K562 (cell line): ENCODE measurements around the gene CD9. TPM values are rescaled to one million over a fixed set of nuclear protein-coding genes. Genes with fewer than 3 reads are reported as not detected.

ENCODE experiments used
- ATAC-seq: fragments of 200-7000 bp; cut with Tn5 transposase; 3 replicates; pipeline ENCODE4 v1.9.1; 2020; ENCODE audit warnings: moderate library complexity
- BruUV-seq: library from RNA; stranded (reverse); fragments of 400-500 nt; replicated peaks from 2 replicates; lab custom pipeline; 2021; lab: Mats Ljungman, UMichigan
- CTCF ChIA-PET: fragments of 300-600 bp; formaldehyde crosslinking; extraction: SDS; loops from one replicate; lab custom pipeline; 2021; ENCODE audit warnings: low intra/inter-chr PET ratio; lab: Yijun Ruan, JAX
- POLR2A ChIA-PET: fragments of 300-600, 350-650 bp; sonication (Branson Sonifier 250); formaldehyde crosslinking; extraction: SDS; loops from one replicate; lab custom pipeline; 2021; ENCODE audit warnings: antibody characterized with exemption, inconsistent platforms; lab: Yijun Ruan, JAX
- DNase-seq, 4 experiments: peaks; one replicate each; pipeline versions ENCODE4 v3.0.0 to v3.0.0-alpha.2; 2011 to 2018; ENCODE audit warnings: low spot score in 3 of 4, mixed read lengths in 3 of 4; ENCODE audit errors: extremely low read depth in 1 of 4
- FAIRE-seq: peaks from 2 replicates; lab custom pipeline; 2011; peaks lifted over from hg19 to GRCh38; lab: Jason Lieb, UNC
- H2AFZ ChIP-seq: 2 replicates; pipeline ENCODE4 v1.6.0; 2011; ENCODE audit warnings: low read depth, low read length, control low read depth, inconsistent platforms
- H3K27ac ChIP-seq: fragments of 200-600 bp; 3 replicates; pipeline ENCODE4 v1.8.0; 2011; ENCODE audit warnings: low read depth, mild to moderate bottlenecking, control low read depth, inconsistent platforms, low read length, moderate library complexity, mixed read lengths; ENCODE audit errors: extremely low read depth
- H3K27me3 ChIP-seq, 2 experiments: fragments of 300-600 bp in 1 of 2; 2 replicates in 1 of 2; 3 replicates in 1 of 2; pipeline versions ENCODE4 v1.6.0 to v1.8.0; 2011; ENCODE audit warnings: inconsistent platforms in 2 of 2, low read length in 2 of 2, mild to moderate bottlenecking in 1 of 2, mixed read lengths in 1 of 2, moderate library complexity in 1 of 2; ENCODE audit not compliant: control insufficient read depth in 2 of 2, insufficient read depth in 2 of 2
- H3K36me3 ChIP-seq: fragments of 300-600 bp; 3 replicates; pipeline ENCODE4 v1.8.0; 2011; ENCODE audit warnings: mild to moderate bottlenecking, low read length, inconsistent platforms; ENCODE audit not compliant: control insufficient read depth, insufficient read depth
- H3K4me1 ChIP-seq, 2 experiments: fragments of 200-600 bp in 1 of 2; replicated peaks in 1 of 2; 2 replicates in 1 of 2; 3 replicates in 1 of 2; pipeline versions ENCODE4 v1.5.1 to v1.8.0; 2011; ENCODE audit warnings: inconsistent platforms in 2 of 2, low read length in 2 of 2, mild to moderate bottlenecking in 1 of 2, mixed read lengths in 1 of 2, moderate library complexity in 1 of 2; ENCODE audit not compliant: control insufficient read depth in 2 of 2, insufficient read depth in 2 of 2
- H3K4me2 ChIP-seq: 2 replicates; pipeline ENCODE4 v1.6.1; 2011; ENCODE audit warnings: low read length, control low read depth, inconsistent platforms, mixed read lengths; ENCODE audit not compliant: insufficient read depth
- H3K4me3 ChIP-seq: fragments of 200-600 bp; sonication (generic), shearing (Covaris generic); 2 replicates; pipeline ENCODE4 v1.5.1; 2016; ENCODE audit warnings: control low read depth, inconsistent platforms
- H3K79me2 ChIP-seq: fragments of 200-600 bp; 3 replicates; pipeline ENCODE4 v1.8.0; 2011; ENCODE audit warnings: low read length, inconsistent platforms; ENCODE audit not compliant: control insufficient read depth, insufficient read depth
- H3K9ac ChIP-seq, 2 experiments: 2 replicates each; pipeline versions ENCODE4 v1.6.0 to v1.6.1; 2011; ENCODE audit warnings: low read depth in 2 of 2, low read length in 2 of 2, control low read depth in 1 of 2, inconsistent platforms in 1 of 2, mild to moderate bottlenecking in 1 of 2, mixed read lengths in 1 of 2; ENCODE audit not compliant: insufficient read depth in 1 of 2
- H3K9me1 ChIP-seq: one replicate; pipeline ENCODE4 v1.6.0; 2011; ENCODE audit warnings: inconsistent platforms, mild to moderate bottlenecking, low read length, moderate library complexity; ENCODE audit not compliant: control insufficient read depth, insufficient read depth
- H3K9me3 ChIP-seq: replicated peaks from 2 replicates; pipeline ENCODE4 v1.5.1; 2011; ENCODE audit warnings: low read depth, low read length, inconsistent platforms; ENCODE audit not compliant: control insufficient read depth, insufficient read depth
- H4K20me1 ChIP-seq: replicated peaks from 2 replicates; pipeline ENCODE4 v1.6.1; 2011; ENCODE audit warnings: low read length, inconsistent platforms, mixed read lengths; ENCODE audit not compliant: control insufficient read depth, insufficient read depth
- CCAR2 ChIP-seq: fragments of 200-400 bp; formaldehyde crosslinking; IDR thresholded peaks from 2 replicates; pipeline ENCODE4 v1.6.1; 2017; ENCODE audit warnings: mild to moderate bottlenecking, low read depth, low read length
- CREB1 ChIP-seq, 2 experiments: sonication (generic) in 1 of 2; formaldehyde crosslinking in 1 of 2; IDR thresholded peaks; 2 replicates each; pipeline versions ENCODE4 v1.6.1 to v1.8.0; 2012 to 2022; ENCODE audit warnings: inconsistent platforms in 1 of 2, mild to moderate bottlenecking in 1 of 2, missing genetic modification reagents in 1 of 2, moderate library complexity in 1 of 2
- IFI16 ChIP-seq: fragments of 250-450 bp; sonication (Bioruptor Pico); IDR thresholded peaks from 2 replicates; pipeline ENCODE4 v2.1.2; 2022; ENCODE audit warnings: mild to moderate bottlenecking, inconsistent platforms
- JUN ChIP-seq, 2 experiments: sonication (generic) in 1 of 2; formaldehyde crosslinking in 1 of 2; IDR thresholded peaks; 2 replicates each; pipeline versions ENCODE4 v1.6.1 to v1.8.0; 2012 to 2022; ENCODE audit warnings: borderline replicate concordance in 2 of 2, mild to moderate bottlenecking in 2 of 2, improper control_type of control experiment in 1 of 2, low read depth in 1 of 2, low read length in 1 of 2, missing genetic modification reagents in 1 of 2
- NCOA6 ChIP-seq: fragments of 450-650 bp; IDR thresholded peaks from 2 replicates; pipeline ENCODE4 v1.6.1; 2017; ENCODE audit warnings: mild to moderate bottlenecking
- SIN3A ChIP-seq, 2 experiments: fragments of 150-350 bp in 1 of 2; IDR thresholded peaks; 2 replicates each; pipeline ENCODE4 v1.6.1; 2011 to 2016; ENCODE audit warnings: borderline replicate concordance in 2 of 2, low read depth in 2 of 2, low read length in 2 of 2, mild to moderate bottlenecking in 2 of 2, moderate library complexity in 2 of 2; ENCODE audit not compliant: control insufficient read depth in 1 of 2
- SREBF1 ChIP-seq: fragments of 150-350 bp; IDR thresholded peaks from 2 replicates; pipeline ENCODE4 v1.6.1; 2014; ENCODE audit warnings: antibody characterized with exemption, low read depth, low read length, borderline replicate concordance
- THRB ChIP-seq: fragments of 450-650 bp; formaldehyde crosslinking; conservative IDR thresholded peaks from 2 replicates; pipeline ENCODE4 v1.4.0; 2022; ENCODE audit warnings: mild to moderate bottlenecking, missing genetic modification characterization
- WHSC1 ChIP-seq: IDR thresholded peaks from one replicate; pipeline ENCODE4 v1.6.1; 2012; ENCODE audit warnings: low read length, control low read depth, inconsistent platforms
- ZSCAN29 ChIP-seq: fragments of 450-650 bp; IDR thresholded peaks from 2 replicates; pipeline ENCODE4 v1.6.1; 2017
- WGBS: fragments of 100-300 bp; shearing (Covaris generic); methylation state at CpG from one replicate; pipeline ENCODE4 v1.1.6; 2016; ENCODE audit warnings: low coverage, mixed read lengths; ENCODE audit not compliant: insufficient coverage; ENCODE audit errors: missing lambda C conversion rate; 5-methylcytosine and 5-hydroxymethylcytosine counted together
- in situ Hi-C: fragments of 300-500 bp; cut with MboI; formaldehyde crosslinking; loops from 4 replicates; pipeline ENCODE4 v1.15.0; 2018; ENCODE audit warnings: inconsistent platforms, mixed read lengths
- intact Hi-C: fragments of 100-400 bp; cut with micrococcal nuclease; formaldehyde crosslinking; loops from 2 replicates; pipeline ENCODE4 v1.14.2; 2022
- polyA plus RNA-seq, 8 experiments: library from polyadenylated mRNA; depleted of rRNA in 4 of 8; stranded (reverse) in 5 of 8; unstranded in 3 of 8; fragments of >200 nt; fragmentation: Nextera tagmentation in 2 of 8; fragmentation: Illumina TruSeq in 1 of 8; extraction: Ambion mirVana in 2 of 8; extraction: Trizol in 1 of 8; gene quantifications; 2 replicates each; pipeline versions ENCODE4 v1.2.1 to v1.2.3, GENCODE V29; 2011 to 2014; ENCODE audit warnings: inconsistent platforms in 1 of 8, missing spikeins in 1 of 8
- total RNA-seq, 7 experiments: library from RNA; depleted of rRNA in 6 of 7; stranded (reverse); fragments of >200 nt in 6 of 7; fragmentation: Illumina TruSeq in 2 of 7; extraction: Trizol in 2 of 7; gene quantifications; 2 replicates each; pipeline versions ENCODE4 v1.2.1 to v1.2.3, GENCODE V29; 2011 to 2021; ENCODE audit warnings: low replicate concordance in 1 of 7
- TF ChIP-seq, protein P1 (sequence below): fragments of 250-450 bp; sonication (Bioruptor Pico); IDR thresholded peaks from 2 replicates; pipeline ENCODE4 v1.9.0; 2021; ENCODE audit warnings: mild to moderate bottlenecking
- TF ChIP-seq, protein P2 (sequence below): sonication (generic); formaldehyde crosslinking; IDR thresholded peaks from 2 replicates; pipeline ENCODE4 v1.8.0; 2022; ENCODE audit warnings: missing genetic modification reagents, mild to moderate bottlenecking, borderline replicate concordance
- TF ChIP-seq, protein P3 (sequence below): sonication (generic); formaldehyde crosslinking; IDR thresholded peaks from 2 replicates; pipeline ENCODE4 v1.8.0; 2023; ENCODE audit warnings: mild to moderate bottlenecking, missing genetic modification reagents

The CD9 gene
- total and polyA plus RNA-seq, 9 of the 15 experiments (the other 6 are each of a cell fraction or from before 2014, with no cell fraction given): 0.43 to 5.6 (median 0.62) TPM

- Histone ChIP-seq H3K27ac (no peak overlapping the region), H3K4me2 (no peak overlapping the region), H3K36me3 (no peaks in the 10 kb centered on the region), H3K4me3 (no peak overlapping the region), H3K9ac (no peak overlapping the region), H3K9me1 (no peaks in the 10 kb centered on the region), H3K4me1 (peaks cover 0 to 5% of the 10 kb centered on the region in 2 experiments; a peak in 3 of 5 replicates), H3K27me3 (peaks cover 2 to 37% of the 10 kb centered on the region in 2 experiments; a peak in 4 of 5 replicates), H3K79me2 (no peaks in the 10 kb centered on the region), H4K20me1 (no peaks in the 10 kb centered on the region), H2AFZ (no peak overlapping the region), H3K9me3 (no peaks in the 10 kb centered on the region)
- no peak for ATAC-seq
- in situ Hi-C loops: loop anchor here (5.0 kb wide), 1 partner anchor 72 kb away; no protein-coding TSS in a partner anchor
- intact Hi-C loops: no loop called here
- no TSS peak for BruUV-seq
- CTCF ChIA-PET: interaction anchor here (0.6 kb wide), 1 partner anchor 212 kb away, joined by 3 read pairs; no protein-coding TSS in a partner anchor
- POLR2A ChIA-PET: no interaction called here
- WGBS: 0% methylated on average over 2 of the region's 2 CpGs
- no peak for TF ChIP-seq NCOA6
- TF ChIP-seq, protein P1, sequence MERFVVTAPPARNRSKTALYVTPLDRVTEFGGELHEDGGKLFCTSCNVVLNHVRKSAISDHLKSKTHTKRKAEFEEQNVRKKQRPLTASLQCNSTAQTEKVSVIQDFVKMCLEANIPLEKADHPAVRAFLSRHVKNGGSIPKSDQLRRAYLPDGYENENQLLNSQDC: no peak
- no peak for TF ChIP-seq THRB (CRISPR knock-in tag)
- TF ChIP-seq JUN (IDR thresholded peaks at IDR 0.05; ENCODE audit: borderline replicate concordance, low read depth, low read length): no peak
- TF ChIP-seq JUN (CRISPR knock-in tag; IDR thresholded peaks at IDR 0.05; ENCODE audit: borderline replicate concordance): no peak
- TF ChIP-seq CREB1 (IDR thresholded peaks at IDR 0.05): no peak
- TF ChIP-seq CREB1 (CRISPR knock-in tag; IDR thresholded peaks at IDR 0.05): no peak
- no peak for TF ChIP-seq SREBF1
- TF ChIP-seq SIN3A (IDR thresholded peaks at IDR 0.05; ENCODE audit: borderline replicate concordance in 2 of 2, control insufficient read depth in 1 of 2, low read depth in 2 of 2, low read length in 2 of 2): no peak
- TF ChIP-seq, protein P2, sequence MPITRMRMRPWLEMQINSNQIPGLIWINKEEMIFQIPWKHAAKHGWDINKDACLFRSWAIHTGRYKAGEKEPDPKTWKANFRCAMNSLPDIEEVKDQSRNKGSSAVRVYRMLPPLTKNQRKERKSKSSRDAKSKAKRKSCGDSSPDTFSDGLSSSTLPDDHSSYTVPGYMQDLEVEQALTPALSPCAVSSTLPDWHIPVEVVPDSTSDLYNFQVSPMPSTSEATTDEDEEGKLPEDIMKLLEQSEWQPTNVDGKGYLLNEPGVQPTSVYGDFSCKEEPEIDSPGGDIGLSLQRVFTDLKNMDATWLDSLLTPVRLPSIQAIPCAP (CRISPR knock-in tag): no peak
- TF ChIP-seq IFI16 (CRISPR knock-in tag): no peak
- TF ChIP-seq CCAR2: no peak
- no peak for TF ChIP-seq ZSCAN29
- no peak for TF ChIP-seq WHSC1
- TF ChIP-seq, protein P3, sequence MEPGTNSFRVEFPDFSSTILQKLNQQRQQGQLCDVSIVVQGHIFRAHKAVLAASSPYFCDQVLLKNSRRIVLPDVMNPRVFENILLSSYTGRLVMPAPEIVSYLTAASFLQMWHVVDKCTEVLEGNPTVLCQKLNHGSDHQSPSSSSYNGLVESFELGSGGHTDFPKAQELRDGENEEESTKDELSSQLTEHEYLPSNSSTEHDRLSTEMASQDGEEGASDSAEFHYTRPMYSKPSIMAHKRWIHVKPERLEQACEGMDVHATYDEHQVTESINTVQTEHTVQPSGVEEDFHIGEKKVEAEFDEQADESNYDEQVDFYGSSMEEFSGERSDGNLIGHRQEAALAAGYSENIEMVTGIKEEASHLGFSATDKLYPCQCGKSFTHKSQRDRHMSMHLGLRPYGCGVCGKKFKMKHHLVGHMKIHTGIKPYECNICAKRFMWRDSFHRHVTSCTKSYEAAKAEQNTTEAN (CRISPR knock-in tag): no peak
- DNase-seq: no peak
- FAIRE-seq: no peak
Observed at GRCh38 chr12:6205761-6206160, 5.6 kb downstream of the CD9 start.
